Activated CD8-positive, alpha-beta memory T cell treated with anti-CD3 and anti-CD28 coated beads, Interleukin-2, amount 50 U/mL, for 24 hours (primary cell): ENCODE results near the gene CACNA2D2.

Experiments
- DNase-seq: peaks from one replicate; pipeline ENCODE4 v3.0.0-alpha.2; 2020; ENCODE audit errors: extremely low read depth

CACNA2D2 gene

GRCh38 chr3:50395070-50395860 lies 108.2 kb downstream of the CACNA2D2 start:
- DNase-seq = no peak

- no peak for DNase-seq
Measured at GRCh38 chr3:50393061-50393460, 110.4 kb downstream of the CACNA2D2 start.

- DNase-seq = no peak
Measured at GRCh38 chr3:50392101-50392715, 111.2 kb downstream of the CACNA2D2 start.

GRCh38 chr3:50390508-50391224 lies 112.8 kb downstream of the CACNA2D2 start:
- no peak for DNase-seq

- DNase-seq = no peak
Measured at GRCh38 chr3:50389414-50389767, 114.0 kb downstream of the CACNA2D2 start.

- DNase-seq = no peak
Measured at GRCh38 chr3:50388720-50389413, 114.6 kb downstream of the CACNA2D2 start.

- no peak for DNase-seq
Measured at GRCh38 chr3:50388016-50388719, 115.3 kb downstream of the CACNA2D2 start.

- no peak for DNase-seq
Measured at GRCh38 chr3:50385754-50386153, 117.7 kb downstream of the CACNA2D2 start.

- DNase-seq = no peak
Measured at GRCh38 chr3:50383750-50384149, 119.7 kb downstream of the CACNA2D2 start.

GRCh38 chr3:50382722-50383121 lies 120.7 kb downstream of the CACNA2D2 start:
- DNase-seq = no peak

- DNase-seq = no peak
Measured at GRCh38 chr3:50381383-50381782, 122.1 kb downstream of the CACNA2D2 start.

- DNase-seq = no peak
Measured at GRCh38 chr3:50380405-50381085, 122.9 kb downstream of the CACNA2D2 start.

- no peak for DNase-seq
Measured at GRCh38 chr3:50378757-50379156, 124.7 kb downstream of the CACNA2D2 start.

- DNase-seq = no peak
Measured at GRCh38 chr3:50378024-50378423, 125.4 kb downstream of the CACNA2D2 start.

GRCh38 chr3:50375258-50375931 lies 128.0 kb downstream of the CACNA2D2 start:
- no peak for DNase-seq

GRCh38 chr3:50374363-50375257 lies 128.8 kb downstream of the CACNA2D2 start:
- DNase-seq = no peak

- no peak for DNase-seq
Measured at GRCh38 chr3:50373146-50374051, 130.0 kb downstream of the CACNA2D2 start.

GRCh38 chr3:50372349-50372748 lies 131.1 kb downstream of the CACNA2D2 start:
- DNase-seq = no peak
